NCI-H1930 (cell line): ENCODE data around the gene FAM219B.
A peak's percentile ranks its signal among the peaks of the same experiment; 100 is the strongest.

Experiments
- DNase-seq, 2 experiments: peaks; one replicate each; lab custom pipeline; 2025; lab: John Stamatoyannopoulos, UW

The FAM219B gene

GRCh38 chr15:74873036-74873755 is 33.5 kb downstream of the FAM219B start, which contains the start of gene SCAMP2:
TSS of gene SCAMP2 (minus strand) at chr15:74873365. CDS start at chr15:74873255, 110 bp downstream.
- DNase-seq = peak; percentile 83 to 87

GRCh38 chr15:74872702-74873035 is 34.0 kb downstream of the FAM219B start:
- DNase-seq = no peak

GRCh38 chr15:74870436-74871215 is 36.0 kb downstream of the FAM219B start:
- no peak for DNase-seq

GRCh38 chr15:74869726-74870407 is 36.8 kb downstream of the FAM219B start:
- DNase-seq = no peak

- no peak for DNase-seq
Observed at GRCh38 chr15:74869372-74869725, 37.3 kb downstream of the FAM219B start.

- no peak for DNase-seq
Observed at GRCh38 chr15:74868059-74868458, 38.6 kb downstream of the FAM219B start.

- no peak for DNase-seq
Observed at GRCh38 chr15:74867466-74868038, 39.1 kb downstream of the FAM219B start.

- DNase-seq = no peak
Observed at GRCh38 chr15:74866090-74866489, 40.6 kb downstream of the FAM219B start.

- DNase-seq = no peak
Observed at GRCh38 chr15:74865316-74865715, 41.3 kb downstream of the FAM219B start.

GRCh38 chr15:74864296-74864695 is 42.4 kb downstream of the FAM219B start:
- DNase-seq = no peak

GRCh38 chr15:74863239-74864056 is 43.2 kb downstream of the FAM219B start:
- DNase-seq = no peak

- no peak for DNase-seq
Observed at GRCh38 chr15:74858369-74858740, 48.3 kb downstream of the FAM219B start.

GRCh38 chr15:74857671-74858368 is 48.8 kb downstream of the FAM219B start:
- DNase-seq = no peak

GRCh38 chr15:74857082-74857655 is 49.5 kb downstream of the FAM219B start:
- no peak for DNase-seq

GRCh38 chr15:74856537-74856936 is 50.1 kb downstream of the FAM219B start:
- no peak for DNase-seq

- DNase-seq = no peak
Observed at GRCh38 chr15:74855857-74856256, 50.8 kb downstream of the FAM219B start.

- DNase-seq = no peak
Observed at GRCh38 chr15:74854453-74855022, 52.1 kb downstream of the FAM219B start.

GRCh38 chr15:74851960-74852359 is 54.7 kb downstream of the FAM219B start:
- no peak for DNase-seq

GRCh38 chr15:74850393-74850792 is 56.3 kb downstream of the FAM219B start:
- no peak for DNase-seq
